ENCODE data around the gene TRIM41.
A peak's percentile ranks its signal among the peaks of the same experiment; 100 is the strongest.

TRIM41 gene

DNA sequence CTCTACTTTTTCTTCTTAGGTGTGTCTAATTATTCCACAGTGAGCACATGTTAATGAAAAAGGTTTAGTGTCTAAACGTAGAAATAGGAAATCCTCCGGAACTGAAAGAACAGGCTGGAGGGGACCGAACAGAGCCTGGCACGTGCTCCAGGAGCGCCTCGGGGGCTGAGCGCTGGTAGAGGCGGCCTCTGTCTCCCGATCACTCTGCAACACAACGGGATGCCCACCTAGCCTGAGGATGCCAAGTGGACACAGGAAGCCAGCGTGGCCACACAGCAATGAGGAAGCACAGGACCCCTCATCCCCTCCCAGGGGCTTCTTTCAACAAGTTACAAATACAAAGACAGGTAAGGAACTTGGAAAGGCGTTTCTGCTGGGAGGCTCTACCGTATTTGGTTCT is 37.5 kb upstream of the TRIM41 start:
- Histone ChIP-seq H3K79me2 (ENCODE audit: insufficient read depth, low read length) (no peaks in the 10 kb centered on the region), H3K27me3 (ENCODE audit: insufficient read depth, low read length) (no peaks in the 10 kb centered on the region), H3K4me3 (ENCODE audit: low read depth, low read length, poor library complexity, severe bottlenecking) (no peak overlapping the region), H3K9ac (ENCODE audit: low read length) (no peak overlapping the region), H3K4me1 (ENCODE audit: insufficient read depth, low read length, severe bottlenecking) (peaks cover 38% of the 10 kb centered on the region), H2AFZ (ENCODE audit: low read length) (no peak overlapping the region), H3K4me2 (ENCODE audit: low read length) (no peak overlapping the region), H3K9me2 (ENCODE audit: low read depth, low read length) (no peaks in the 10 kb centered on the region), H3K36me3 (ENCODE audit: insufficient read depth, low read length) (no peaks in the 10 kb centered on the region), H3K27ac (ENCODE audit: low read depth, low read length, poor library complexity, severe bottlenecking) (no peak overlapping the region), H4K20me1 (ENCODE audit: insufficient read depth, low read length) (no peaks in the 10 kb centered on the region), H3F3A (ENCODE audit: insufficient read depth, low read length) (peaks cover 19% of the 10 kb centered on the region), H3K9me3 (ENCODE audit: low read length) (no peaks in the 10 kb centered on the region)
- TF ChIP-seq, protein P1, sequence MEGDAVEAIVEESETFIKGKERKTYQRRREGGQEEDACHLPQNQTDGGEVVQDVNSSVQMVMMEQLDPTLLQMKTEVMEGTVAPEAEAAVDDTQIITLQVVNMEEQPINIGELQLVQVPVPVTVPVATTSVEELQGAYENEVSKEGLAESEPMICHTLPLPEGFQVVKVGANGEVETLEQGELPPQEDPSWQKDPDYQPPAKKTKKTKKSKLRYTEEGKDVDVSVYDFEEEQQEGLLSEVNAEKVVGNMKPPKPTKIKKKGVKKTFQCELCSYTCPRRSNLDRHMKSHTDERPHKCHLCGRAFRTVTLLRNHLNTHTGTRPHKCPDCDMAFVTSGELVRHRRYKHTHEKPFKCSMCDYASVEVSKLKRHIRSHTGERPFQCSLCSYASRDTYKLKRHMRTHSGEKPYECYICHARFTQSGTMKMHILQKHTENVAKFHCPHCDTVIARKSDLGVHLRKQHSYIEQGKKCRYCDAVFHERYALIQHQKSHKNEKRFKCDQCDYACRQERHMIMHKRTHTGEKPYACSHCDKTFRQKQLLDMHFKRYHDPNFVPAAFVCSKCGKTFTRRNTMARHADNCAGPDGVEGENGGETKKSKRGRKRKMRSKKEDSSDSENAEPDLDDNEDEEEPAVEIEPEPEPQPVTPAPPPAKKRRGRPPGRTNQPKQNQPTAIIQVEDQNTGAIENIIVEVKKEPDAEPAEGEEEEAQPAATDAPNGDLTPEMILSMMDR (IDR thresholded peaks at IDR 0.05; ENCODE audit: low read length): no peak
- TF ChIP-seq EZH2 (IDR thresholded peaks at IDR 0.05; ENCODE audit: borderline replicate concordance, low read length): no peak

DNA sequence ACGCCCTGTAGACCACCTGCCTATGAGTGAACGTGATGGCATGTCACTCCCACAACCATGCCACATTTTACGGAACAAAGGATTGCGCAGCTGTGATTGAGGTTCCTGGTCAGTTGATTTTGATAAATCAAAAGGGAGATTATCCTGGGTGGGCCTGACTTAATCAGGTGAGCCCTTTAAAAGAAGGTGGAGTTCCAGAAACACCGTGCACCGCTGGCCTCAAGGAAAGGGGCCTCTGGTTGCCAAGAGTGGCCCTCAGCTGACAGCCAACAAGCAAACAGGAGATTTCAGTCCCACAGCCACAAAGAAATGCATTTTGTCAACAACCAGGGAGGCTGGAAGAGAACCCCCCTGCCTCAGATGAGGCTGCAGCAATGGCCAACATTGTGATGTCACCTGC is 37.1 kb upstream of the TRIM41 start:
- H3K27me3 ChIP-seq (ENCODE audit: insufficient read depth, low read length): no peaks in the 10 kb centered on the region
- H2AFZ ChIP-seq (ENCODE audit: low read length): no peak overlapping the region
- no peaks in the 10 kb centered on the region for H3K79me2 ChIP-seq (ENCODE audit: insufficient read depth, low read length)
- peaks cover 38% of the 10 kb centered on the region for H3K4me1 ChIP-seq (ENCODE audit: insufficient read depth, low read length, severe bottlenecking)
- no peak overlapping the region for H3K27ac ChIP-seq (ENCODE audit: low read depth, low read length, poor library complexity, severe bottlenecking)
- no peaks in the 10 kb centered on the region for H3K36me3 ChIP-seq (ENCODE audit: insufficient read depth, low read length)
- H3K4me2 ChIP-seq (ENCODE audit: low read length): no peak overlapping the region
- no peaks in the 10 kb centered on the region for H3K9me3 ChIP-seq (ENCODE audit: low read length)
- TF ChIP-seq, protein P1 (IDR thresholded peaks at IDR 0.05; ENCODE audit: low read length): no peak
- no peak for TF ChIP-seq EZH2 (IDR thresholded peaks at IDR 0.05; ENCODE audit: borderline replicate concordance, low read length)
- no peaks in the 10 kb centered on the region for H4K20me1 ChIP-seq (ENCODE audit: insufficient read depth, low read length)
- H3F3A ChIP-seq (ENCODE audit: insufficient read depth, low read length): peaks cover 19% of the 10 kb centered on the region
- no peak overlapping the region for H3K9ac ChIP-seq (ENCODE audit: low read length)
- H3K4me3 ChIP-seq (ENCODE audit: low read depth, low read length, poor library complexity, severe bottlenecking): no peak overlapping the region
- H3K9me2 ChIP-seq (ENCODE audit: low read depth, low read length): no peaks in the 10 kb centered on the region

DNA sequence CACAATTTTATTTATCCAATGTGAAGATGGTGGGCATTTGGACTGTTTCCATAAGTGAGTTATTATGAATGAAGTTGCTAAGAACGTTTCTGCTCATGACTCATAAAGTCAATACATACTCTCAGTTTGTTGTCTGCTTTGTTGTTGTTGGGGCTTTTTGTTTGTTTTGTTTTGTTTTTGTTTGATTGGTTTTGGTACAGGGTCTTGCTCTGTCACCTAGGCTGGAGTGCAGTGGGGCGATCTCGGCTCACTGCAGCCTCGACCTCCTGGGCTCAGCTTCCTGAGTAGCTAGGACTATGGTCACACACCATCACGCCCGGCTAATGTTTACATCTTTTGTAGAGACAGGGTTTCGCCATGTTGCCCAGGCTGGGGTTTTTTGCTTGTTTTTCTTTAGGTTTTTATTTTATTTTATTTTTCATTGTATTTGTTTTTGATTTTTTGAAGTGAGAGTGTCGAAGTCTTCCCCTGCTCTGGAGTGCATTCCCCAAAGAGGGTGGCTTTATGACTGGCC is 36.0 kb upstream of the TRIM41 start:
- Histone ChIP-seq H3K9ac (ENCODE audit: low read length) (peak overlapping the region; percentile 51), H4K20me1 (ENCODE audit: insufficient read depth, low read length) (no peaks in the 10 kb centered on the region), H3K9me2 (ENCODE audit: low read depth, low read length) (no peaks in the 10 kb centered on the region), H3K4me1 (ENCODE audit: insufficient read depth, low read length, severe bottlenecking) (peaks cover 38% of the 10 kb centered on the region), H2AFZ (ENCODE audit: low read length) (no peak overlapping the region), H3K27me3 (ENCODE audit: insufficient read depth, low read length) (no peaks in the 10 kb centered on the region), H3K4me2 (ENCODE audit: low read length) (peak overlapping the region; percentile 63), H3F3A (ENCODE audit: insufficient read depth, low read length) (peaks cover 18% of the 10 kb centered on the region), H3K79me2 (ENCODE audit: insufficient read depth, low read length) (no peaks in the 10 kb centered on the region), H3K4me3 (ENCODE audit: low read depth, low read length, poor library complexity, severe bottlenecking) (peak overlapping the region; percentile 79), H3K27ac (ENCODE audit: low read depth, low read length, poor library complexity, severe bottlenecking) (peak overlapping the region; percentile 84), H3K9me3 (ENCODE audit: low read length) (no peaks in the 10 kb centered on the region), H3K36me3 (ENCODE audit: insufficient read depth, low read length) (no peaks in the 10 kb centered on the region)
- TF ChIP-seq, protein P1 (IDR thresholded peaks at IDR 0.05; ENCODE audit: low read length): no peak
- TF ChIP-seq EZH2 (IDR thresholded peaks at IDR 0.05; ENCODE audit: borderline replicate concordance, low read length): no peak

All from OCI-LY1 (cell line).